Peyer's patch (tissue), 4 donors: ENCODE data around the gene HORMAD1. TPM values are rescaled to one million over a fixed set of nuclear protein-coding genes. Genes with fewer than 3 reads are reported as not detected.

Experiments used
- DNase-seq, 3 donors: peaks; one replicate each; pipeline ENCODE4 v3.0.0-alpha.2; 2017 to 2019
- H3K27ac ChIP-seq, 4 donors: fragments of 200-600 bp; sonication (generic); one replicate each; pipeline ENCODE4 v1.5.1; 2016 to 2019
- H3K27me3 ChIP-seq, 2 donors: fragments of 200-600 bp; sonication (generic); one replicate each; pipeline ENCODE4 v1.5.1; 2019
- H3K36me3 ChIP-seq, 3 donors: fragments of 200-600 bp; sonication (generic); one replicate each; pipeline ENCODE4 v1.5.1; 2016 to 2019
- H3K4me1 ChIP-seq, 4 donors: fragments of 200-600 bp; sonication (generic); one replicate each; pipeline ENCODE4 v1.5.1; 2016 to 2019
- H3K4me3 ChIP-seq, 4 donors: fragments of 200-600 bp; sonication (generic); 1 replicate in 3 of 4; 2 replicates in 1 of 4; pipeline ENCODE4 v1.5.1; 2016 to 2019; ENCODE audit warnings: mild to moderate bottlenecking in 1 of 4
- H3K9me3 ChIP-seq, 4 donors: fragments of 200-600 bp; sonication (generic); one replicate each; pipeline ENCODE4 v1.5.1; 2016 to 2019; ENCODE audit warnings: mild to moderate bottlenecking in 1 of 4
- POLR2A ChIP-seq, 2 donors: fragments of 450-650 bp; IDR thresholded peaks; one replicate each; pipeline ENCODE4 v1.5.1; 2017; ENCODE audit warnings: antibody characterized with exemption in 2 of 2, mild to moderate bottlenecking in 2 of 2, moderate library complexity in 2 of 2
- total RNA-seq, 4 donors: library from RNA; depleted of rRNA; stranded (reverse); fragments of >200 nt; gene quantifications; one replicate each; pipeline ENCODE4 v1.1.0, GENCODE V29; 2016
- TF ChIP-seq, protein P1 (sequence below), 6 experiments: fragments of 450-650 bp in 4 of 6; fragments of 200-600 bp in 2 of 6; sonication (generic) in 1 of 6; IDR thresholded peaks; one replicate each; pipeline ENCODE4 v1.5.1; 2017 to 2019; ENCODE audit warnings: antibody characterized with exemption in 6 of 6, mild to moderate bottlenecking in 3 of 6, moderate library complexity in 1 of 6

The HORMAD1 gene
- total RNA-seq, 4 donors from 2014 or later, result 1.6 to 4.1 TPM; not detected in 2

- peaks cover 0 to 70% (median 0%) of the 10 kb centered on the region in 3 donors for H3K36me3 ChIP-seq
- no peak overlapping the region for H3K27ac ChIP-seq
- H3K27me3 ChIP-seq, result no peaks in the 10 kb centered on the region
Observed at GRCh38 chr1:150749720-150750311, 29.1 kb upstream of the HORMAD1 start.

GRCh38 chr1:150748878-150749719 lies 28.4 kb upstream of the HORMAD1 start:
- H3K27me3 ChIP-seq, result no peaks in the 10 kb centered on the region
- H3K36me3 ChIP-seq, result peaks cover 0 to 65% (median 0%) of the 10 kb centered on the region in 3 donors
- no peaks in the 10 kb centered on the region for H3K4me1 ChIP-seq
- DNase-seq, result no peak
- no peak overlapping the region for H3K4me3 ChIP-seq
- no peak overlapping the region for H3K27ac ChIP-seq
- TF ChIP-seq POLR2A (IDR thresholded peaks at IDR 0.05), result no peak
- TF ChIP-seq, protein P1, sequence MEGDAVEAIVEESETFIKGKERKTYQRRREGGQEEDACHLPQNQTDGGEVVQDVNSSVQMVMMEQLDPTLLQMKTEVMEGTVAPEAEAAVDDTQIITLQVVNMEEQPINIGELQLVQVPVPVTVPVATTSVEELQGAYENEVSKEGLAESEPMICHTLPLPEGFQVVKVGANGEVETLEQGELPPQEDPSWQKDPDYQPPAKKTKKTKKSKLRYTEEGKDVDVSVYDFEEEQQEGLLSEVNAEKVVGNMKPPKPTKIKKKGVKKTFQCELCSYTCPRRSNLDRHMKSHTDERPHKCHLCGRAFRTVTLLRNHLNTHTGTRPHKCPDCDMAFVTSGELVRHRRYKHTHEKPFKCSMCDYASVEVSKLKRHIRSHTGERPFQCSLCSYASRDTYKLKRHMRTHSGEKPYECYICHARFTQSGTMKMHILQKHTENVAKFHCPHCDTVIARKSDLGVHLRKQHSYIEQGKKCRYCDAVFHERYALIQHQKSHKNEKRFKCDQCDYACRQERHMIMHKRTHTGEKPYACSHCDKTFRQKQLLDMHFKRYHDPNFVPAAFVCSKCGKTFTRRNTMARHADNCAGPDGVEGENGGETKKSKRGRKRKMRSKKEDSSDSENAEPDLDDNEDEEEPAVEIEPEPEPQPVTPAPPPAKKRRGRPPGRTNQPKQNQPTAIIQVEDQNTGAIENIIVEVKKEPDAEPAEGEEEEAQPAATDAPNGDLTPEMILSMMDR (IDR thresholded peaks at IDR 0.05), result no peak
- no peaks in the 10 kb centered on the region for H3K9me3 ChIP-seq

More at GRCh38 chr1:150749720-150750311, 29.1 kb upstream of the HORMAD1 start:
- TF ChIP-seq, protein P1 (IDR thresholded peaks at IDR 0.05), result no peak
- no peak for TF ChIP-seq POLR2A (IDR thresholded peaks at IDR 0.05)
- Histone ChIP-seq H3K4me1 (no peaks in the 10 kb centered on the region), H3K4me3 (no peak overlapping the region), H3K9me3 (no peaks in the 10 kb centered on the region)
- no peak for DNase-seq

- no peak for DNase-seq
- TF ChIP-seq, protein P1 (IDR thresholded peaks at IDR 0.05), result no peak
- TF ChIP-seq POLR2A (IDR thresholded peaks at IDR 0.05), result no peak
- Histone ChIP-seq H3K27me3 (no peaks in the 10 kb centered on the region), H3K4me3 (no peak overlapping the region), H3K9me3 (no peaks in the 10 kb centered on the region), H3K36me3 (peaks cover 0 to 12% (median 0%) of the 10 kb centered on the region in 3 donors), H3K4me1 (no peaks in the 10 kb centered on the region), H3K27ac (no peak overlapping the region)
Observed at GRCh38 chr1:150730130-150730721, 9.5 kb upstream of the HORMAD1 start.

DNA sequence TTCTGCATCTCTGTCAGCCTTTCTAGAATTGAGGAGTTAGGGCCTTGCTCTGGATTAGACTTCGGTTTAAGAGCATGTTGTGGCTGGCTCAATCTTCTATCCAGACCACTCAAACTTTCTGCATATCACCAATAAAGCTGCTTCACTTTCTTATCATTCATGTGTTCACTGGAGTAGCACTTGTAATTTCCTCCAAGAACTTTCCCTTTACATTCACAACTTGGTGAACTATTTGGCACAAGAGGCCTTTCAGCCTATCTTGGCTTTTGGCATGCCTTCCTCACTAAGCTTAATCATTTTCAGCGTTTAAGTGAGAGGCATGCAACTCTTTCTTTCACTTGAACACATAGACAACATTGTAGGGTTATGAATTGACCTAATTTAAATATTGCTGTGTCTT lies 3.6 kb upstream of the HORMAD1 start:
- H3K27me3 ChIP-seq, result no peaks in the 10 kb centered on the region
- H3K4me1 ChIP-seq, result no peaks in the 10 kb centered on the region
- no peaks in the 10 kb centered on the region for H3K9me3 ChIP-seq
- H3K27ac ChIP-seq, result no peak overlapping the region
- no peak overlapping the region for H3K4me3 ChIP-seq
- no peaks in the 10 kb centered on the region for H3K36me3 ChIP-seq
- DNase-seq, result no peak
- no peak for TF ChIP-seq POLR2A (IDR thresholded peaks at IDR 0.05)
- TF ChIP-seq, protein P1 (IDR thresholded peaks at IDR 0.05), result no peak

DNA sequence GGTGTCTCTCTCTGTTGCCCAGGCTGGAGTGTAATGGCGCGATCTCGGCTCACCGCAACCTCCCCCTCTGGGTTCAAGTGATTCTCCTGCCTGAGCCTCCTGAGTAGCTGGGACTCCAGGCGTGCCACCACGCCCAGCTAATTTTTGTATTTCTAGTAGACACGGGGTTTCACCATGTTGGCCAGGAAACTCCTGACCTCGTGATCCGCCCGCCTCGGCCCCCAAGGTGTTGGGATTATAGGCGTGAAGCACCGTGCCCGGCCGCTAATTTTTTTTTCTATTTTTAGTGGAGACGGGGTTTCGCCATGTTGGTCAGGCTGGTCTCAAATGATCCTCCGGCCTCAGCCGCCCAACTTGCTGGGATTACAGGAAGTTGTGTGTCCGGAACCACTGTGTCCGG lies 597 bp downstream of the HORMAD1 start:
- TF ChIP-seq, protein P1 (IDR thresholded peaks at IDR 0.05), result no peak
- no peak for TF ChIP-seq POLR2A (IDR thresholded peaks at IDR 0.05)
- H3K36me3 ChIP-seq, result no peaks in the 10 kb centered on the region
- no peaks in the 10 kb centered on the region for H3K27me3 ChIP-seq
- no peak for DNase-seq
- H3K4me1 ChIP-seq, result no peaks in the 10 kb centered on the region
- no peaks in the 10 kb centered on the region for H3K9me3 ChIP-seq
- H3K27ac ChIP-seq, result no peak overlapping the region
- no peak overlapping the region for H3K4me3 ChIP-seq
